GM19328 (cell line): ENCODE data around the gene PCDHAC2.

Experiments
- ATAC-seq: cut with Tn5 transposase; IDR thresholded peaks from one replicate; pipeline ENCODE4 v1.9.1; 2021; ENCODE audit warnings: mild to moderate bottlenecking, moderate library complexity; ENCODE audit not compliant: unreplicated experiment

PCDHAC2 gene

GRCh38 chr5:140966293-140967225 is at the start of gene PCDHAC2:
TSS of gene PCDHAC2 (plus strand) at chr5:140966476. CDS start at chr5:140966767, 291 bp downstream.
- ATAC-seq, result no peak

GRCh38 chr5:140923601-140924000 is 42.7 kb upstream of the PCDHAC2 start:
- ATAC-seq, result no peak

GRCh38 chr5:140925806-140926442 is 40.4 kb upstream of the PCDHAC2 start, which contains the start of gene PCDHAC1:
TSS of gene PCDHAC1 (plus strand) at chr5:140926299. CDS start at chr5:140926893, 594 bp downstream.
- ATAC-seq, result no peak

- no peak for ATAC-seq
Measured at GRCh38 chr5:140926443-140927227, 39.6 kb upstream of the PCDHAC2 start.

GRCh38 chr5:140927228-140927573 is 39.1 kb upstream of the PCDHAC2 start:
- ATAC-seq, result no peak

GRCh38 chr5:140934964-140935606 is 31.2 kb upstream of the PCDHAC2 start:
- ATAC-seq, result no peak

GRCh38 chr5:140946578-140946977 is 19.7 kb upstream of the PCDHAC2 start:
- ATAC-seq, result no peak

GRCh38 chr5:140951636-140952035 is 14.6 kb upstream of the PCDHAC2 start:
- ATAC-seq, result no peak

GRCh38 chr5:140953234-140953633 is 13.0 kb upstream of the PCDHAC2 start:
- no peak for ATAC-seq

- ATAC-seq, result no peak
Measured at GRCh38 chr5:140962190-140962589, 4.1 kb upstream of the PCDHAC2 start.

- no peak for ATAC-seq
Measured at GRCh38 chr5:140964356-140964755, 1.9 kb upstream of the PCDHAC2 start.

- no peak for ATAC-seq
Measured at GRCh38 chr5:140965905-140966292, 377 bp upstream of the PCDHAC2 start.

GRCh38 chr5:140967226-140967893 is 1.1 kb downstream of the PCDHAC2 start:
- ATAC-seq, result no peak

GRCh38 chr5:140969880-140970279 is 3.6 kb downstream of the PCDHAC2 start:
- no peak for ATAC-seq

GRCh38 chr5:140973550-140973949 is 7.3 kb downstream of the PCDHAC2 start:
- ATAC-seq, result no peak

- ATAC-seq, result no peak
Measured at GRCh38 chr5:140977003-140977402, 10.7 kb downstream of the PCDHAC2 start.

GRCh38 chr5:140978260-140978659 is 12.0 kb downstream of the PCDHAC2 start:
- ATAC-seq, result no peak

GRCh38 chr5:140978983-140979382 is 12.7 kb downstream of the PCDHAC2 start:
- ATAC-seq, result no peak

GRCh38 chr5:140982083-140982716 is 15.9 kb downstream of the PCDHAC2 start:
- no peak for ATAC-seq

- ATAC-seq, result no peak
Measured at GRCh38 chr5:140986117-140986521, 19.8 kb downstream of the PCDHAC2 start.
